Activated B cell treated with CpG ODN at 0.5 μM for 24 hours (primary cell): Measurements from ENCODE around the gene USP12. TPM values are rescaled to one million over a fixed set of nuclear protein-coding genes. Genes with fewer than 3 reads are reported as not detected.

Experiments used
- ATAC-seq: fragments of 200-7000 bp; cut with Tn5 transposase; one replicate; pipeline ENCODE4 v1.10.0; 2021; ENCODE audit warnings: low read depth, mild to moderate bottlenecking, moderate library complexity
- CTCF ChIA-PET: fragments of 350-600 bp; sonication (Branson Sonifier 250); formaldehyde crosslinking; loops from one replicate; lab custom pipeline; 2021; ENCODE audit warnings: antibody characterized with exemption; lab: Charles Lee
- POLR2A ChIA-PET: fragments of 350-600 bp; sonication (Branson Sonifier 250); formaldehyde crosslinking; loops from one replicate; lab custom pipeline; 2021; ENCODE audit warnings: antibody characterized with exemption; lab: Charles Lee
- DNase-seq: peaks from one replicate; pipeline ENCODE4 v3.0.0; 2022
- H3K27ac Mint-ChIP-seq: one replicate; pipeline ENCODE4 v1.8.0; 2020; ENCODE audit warnings: mixed read lengths
- H3K27me3 Mint-ChIP-seq: one replicate; pipeline ENCODE4 v1.8.0; 2021; ENCODE audit warnings: mixed read lengths
- H3K36me3 Mint-ChIP-seq: one replicate; pipeline ENCODE4 v1.8.0; 2021; ENCODE audit warnings: low read depth, mixed read lengths
- H3K4me1 Mint-ChIP-seq: one replicate; pipeline ENCODE4 v1.8.0; 2021; ENCODE audit warnings: mixed read lengths
- H3K4me3 Mint-ChIP-seq: one replicate; pipeline ENCODE4 v1.8.0; 2020; ENCODE audit warnings: mild to moderate bottlenecking, mixed read lengths
- H3K9me3 Mint-ChIP-seq: one replicate; pipeline ENCODE4 v1.8.0; 2020; ENCODE audit warnings: mixed read lengths
- intact Hi-C: fragments of 100-400 bp; cut with micrococcal nuclease; formaldehyde crosslinking; loops from one replicate; pipeline ENCODE4 v1.15.1; 2024
- total RNA-seq: library from RNA; stranded (reverse); gene quantifications from 2 replicates; pipeline ENCODE4 v1.2.3, GENCODE V29; 2022
- TF ChIP-seq, protein P1 (sequence below): fragments of 200-600 bp; IDR thresholded peaks from one replicate; pipeline ENCODE4 v1.8.0; 2022; ENCODE audit warnings: antibody characterized with exemption, mild to moderate bottlenecking

Gene USP12
- total RNA-seq, 1 donor from 2014 or later: 58.8 TPM

GRCh38 chr13:27039171-27039701, 132.4 kb downstream of the USP12 start:
- Mint-ChIP-seq H3K27ac (no peak overlapping the region), H3K4me1 (peaks cover 10% of the 10 kb centered on the region), H3K9me3 (no peaks in the 10 kb centered on the region), H3K36me3 (no peaks in the 10 kb centered on the region), H3K4me3 (no peak overlapping the region), H3K27me3 (peaks cover 15% of the 10 kb centered on the region)
- intact Hi-C loops: no loop called here
- DNase-seq (no peak), ATAC-seq (no peak)
- POLR2A ChIA-PET: interaction anchor here (0.6 kb wide), 1 partner anchor 308 kb away, joined by 3 read pairs; no protein-coding TSS in a partner anchor
- TF ChIP-seq, protein P1, sequence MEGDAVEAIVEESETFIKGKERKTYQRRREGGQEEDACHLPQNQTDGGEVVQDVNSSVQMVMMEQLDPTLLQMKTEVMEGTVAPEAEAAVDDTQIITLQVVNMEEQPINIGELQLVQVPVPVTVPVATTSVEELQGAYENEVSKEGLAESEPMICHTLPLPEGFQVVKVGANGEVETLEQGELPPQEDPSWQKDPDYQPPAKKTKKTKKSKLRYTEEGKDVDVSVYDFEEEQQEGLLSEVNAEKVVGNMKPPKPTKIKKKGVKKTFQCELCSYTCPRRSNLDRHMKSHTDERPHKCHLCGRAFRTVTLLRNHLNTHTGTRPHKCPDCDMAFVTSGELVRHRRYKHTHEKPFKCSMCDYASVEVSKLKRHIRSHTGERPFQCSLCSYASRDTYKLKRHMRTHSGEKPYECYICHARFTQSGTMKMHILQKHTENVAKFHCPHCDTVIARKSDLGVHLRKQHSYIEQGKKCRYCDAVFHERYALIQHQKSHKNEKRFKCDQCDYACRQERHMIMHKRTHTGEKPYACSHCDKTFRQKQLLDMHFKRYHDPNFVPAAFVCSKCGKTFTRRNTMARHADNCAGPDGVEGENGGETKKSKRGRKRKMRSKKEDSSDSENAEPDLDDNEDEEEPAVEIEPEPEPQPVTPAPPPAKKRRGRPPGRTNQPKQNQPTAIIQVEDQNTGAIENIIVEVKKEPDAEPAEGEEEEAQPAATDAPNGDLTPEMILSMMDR: no peak
- CTCF ChIA-PET: no interaction called here

DNA sequence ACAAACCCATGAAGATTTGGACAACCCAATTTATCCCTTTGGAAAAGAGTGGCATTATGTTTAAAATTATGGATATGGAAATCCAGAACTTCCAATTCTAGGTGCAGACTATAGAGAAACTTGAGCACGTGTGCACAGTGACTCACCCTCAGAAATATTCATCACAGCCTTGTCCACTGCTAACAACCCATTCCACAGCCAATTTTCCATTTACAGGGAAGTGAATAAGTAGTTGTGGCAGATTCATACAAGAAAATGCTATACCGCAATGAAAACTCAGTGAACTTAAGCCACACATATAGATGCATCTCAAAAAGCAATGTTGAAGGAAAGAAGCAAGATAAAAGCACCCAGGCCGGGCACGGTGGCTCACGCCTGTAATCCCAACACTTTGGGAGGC, 133.3 kb downstream of the USP12 start:
- H3K9me3 Mint-ChIP-seq: no peaks in the 10 kb centered on the region
- peaks cover 6% of the 10 kb centered on the region for H3K4me1 Mint-ChIP-seq
- TF ChIP-seq, protein P1: no peak
- DNase-seq: no peak
- H3K27me3 Mint-ChIP-seq: peaks cover 15% of the 10 kb centered on the region
- ChIA-PET POLR2A (interaction anchor here (0.6 kb wide), 1 partner anchor 127 kb away, joined by 8 read pairs; no protein-coding TSS in a partner anchor), CTCF (no interaction called here)
- intact Hi-C loops: no loop called here
- ATAC-seq: no peak
- no peak overlapping the region for H3K4me3 Mint-ChIP-seq
- no peak overlapping the region for H3K27ac Mint-ChIP-seq
- H3K36me3 Mint-ChIP-seq: no peaks in the 10 kb centered on the region

DNA sequence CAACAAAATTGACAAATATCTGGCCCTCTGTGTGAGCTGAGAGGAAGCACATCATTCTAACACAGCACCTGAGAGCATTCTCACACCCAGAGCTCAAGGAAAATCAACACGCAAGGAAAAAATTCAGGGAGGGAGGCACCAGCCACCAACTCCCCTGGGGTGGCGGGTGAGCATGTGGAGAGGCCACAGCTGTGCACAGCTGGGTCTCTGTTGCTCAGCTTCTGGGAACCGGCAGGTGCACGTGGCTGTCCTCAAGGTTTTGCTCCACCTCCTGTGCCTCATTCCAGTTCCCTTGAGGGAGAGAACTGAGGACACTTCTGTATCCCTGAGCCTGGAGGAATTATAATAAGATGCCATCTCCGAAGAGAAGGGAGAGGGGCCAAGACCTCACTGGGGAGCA, 134.0 kb downstream of the USP12 start:
- Mint-ChIP-seq H3K4me1 (peaks cover 6% of the 10 kb centered on the region), H3K27ac (no peak overlapping the region), H3K36me3 (no peaks in the 10 kb centered on the region), H3K4me3 (no peak overlapping the region), H3K9me3 (no peaks in the 10 kb centered on the region), H3K27me3 (peaks cover 15% of the 10 kb centered on the region)
- POLR2A ChIA-PET: no interaction called here
- no peak for DNase-seq
- no peak for ATAC-seq
- TF ChIP-seq, protein P1: no peak
- CTCF ChIA-PET: no interaction called here
- intact Hi-C loops: no loop called here

- Mint-ChIP-seq H3K36me3 (no peaks in the 10 kb centered on the region), H3K9me3 (no peaks in the 10 kb centered on the region), H3K4me3 (no peak overlapping the region), H3K27ac (no peak overlapping the region), H3K4me1 (peaks cover 6% of the 10 kb centered on the region), H3K27me3 (peaks cover 15% of the 10 kb centered on the region)
- intact Hi-C loops: no loop called here
- TF ChIP-seq, protein P1: no peak
- CTCF ChIA-PET: no interaction called here
- POLR2A ChIA-PET: no interaction called here
- ATAC-seq (no peak), DNase-seq (no peak)
Observed at GRCh38 chr13:27037171-27037570, 134.4 kb downstream of the USP12 start.

- H3K4me1 Mint-ChIP-seq: peaks cover 6% of the 10 kb centered on the region
- ChIA-PET POLR2A (interaction anchor here (0.7 kb wide), 1 partner anchor 236 kb away, joined by 3 read pairs; no protein-coding TSS in a partner anchor), CTCF (no interaction called here)
- H3K4me3 Mint-ChIP-seq: no peak overlapping the region
- no peak overlapping the region for H3K27ac Mint-ChIP-seq
- no peaks in the 10 kb centered on the region for H3K9me3 Mint-ChIP-seq
- TF ChIP-seq, protein P1: no peak
- H3K27me3 Mint-ChIP-seq: peaks cover 14% of the 10 kb centered on the region
- intact Hi-C loops: no loop called here
- no peak for ATAC-seq
- DNase-seq: no peak
- no peaks in the 10 kb centered on the region for H3K36me3 Mint-ChIP-seq
Observed at GRCh38 chr13:27036236-27036981, 135.2 kb downstream of the USP12 start.
